Erythroblast (primary cell): ENCODE data around the gene GATAD2B.

Experiments
- GATA1 ChIP-seq: IDR thresholded peaks from 2 replicates; pipeline ENCODE4 v1.6.1; 2011; ENCODE audit warnings: low read depth, mild to moderate bottlenecking, control low read depth, low read length, moderate library complexity
- POLR2A ChIP-seq: IDR thresholded peaks from 2 replicates; pipeline ENCODE4 v1.6.1; 2011; ENCODE audit warnings: mild to moderate bottlenecking, low read length

DNA sequence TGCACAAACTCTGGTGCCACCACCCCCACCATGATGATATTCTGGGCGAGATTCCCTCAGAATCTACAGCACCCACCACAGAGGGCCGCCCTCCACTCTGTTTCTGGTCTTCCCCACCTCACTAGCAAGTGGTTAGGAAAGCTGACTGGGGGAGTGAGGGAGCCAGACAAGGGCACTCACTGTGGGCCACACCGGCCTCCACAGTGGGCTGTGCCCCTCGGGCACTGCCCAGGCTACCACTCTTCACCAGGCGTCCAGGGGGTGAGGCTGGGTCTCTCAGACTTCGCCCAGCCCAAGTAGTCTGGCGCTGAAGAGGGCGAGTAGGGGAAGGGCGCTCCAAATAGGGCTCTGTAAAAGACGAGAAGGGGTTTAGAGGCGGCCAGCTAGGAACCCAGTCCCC, 11.2 kb upstream of the GATAD2B start:
- no peak for TF ChIP-seq POLR2A
- TF ChIP-seq GATA1: no peak
